Right forelimb (tissue), 1 donor: ENCODE data around the gene TNMD.
"Not testable (repeated sequence)": the region's sequence is repeated elsewhere in the genome, so short reads cannot be mapped to it uniquely, and the experiment has no call there.

Experiments
- DNase-seq: peaks from one replicate; pipeline ENCODE4 v3.0.0-alpha.2; 2018

The TNMD gene

GRCh38 chrX:100584611-100585010, at the start of gene TNMD:
Gene TNMD (plus strand): TSS chrX:100584936. CDS start chrX:100585019, 83 bp downstream.
- peak; percentile 50 for DNase-seq

GRCh38 chrX:100565534-100565933, 19.2 kb upstream of the TNMD start:
- not testable (repeated sequence) for DNase-seq

DNA sequence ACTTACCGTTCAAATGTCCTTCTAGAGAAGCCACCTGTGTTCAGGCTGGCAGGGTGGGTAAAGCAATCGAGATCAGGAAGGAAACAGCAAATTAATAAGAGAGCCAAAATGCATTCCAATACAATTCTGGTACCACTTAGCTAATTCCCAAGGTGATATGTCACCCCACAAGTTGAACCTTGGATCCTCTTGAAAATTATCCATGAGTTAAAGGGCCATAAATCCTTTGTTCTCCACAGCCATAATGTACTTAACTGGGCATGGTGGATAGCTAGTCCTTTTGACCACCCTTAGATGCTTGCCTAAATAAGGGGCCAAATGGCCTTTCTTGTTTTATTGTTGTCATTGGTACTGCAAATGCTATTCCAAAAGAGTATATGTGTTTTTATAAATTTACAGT, 2.0 kb downstream of the TNMD start:
- DNase-seq: no peak

- DNase-seq: no peak
Observed at GRCh38 chrX:100587861-100588260, 3.1 kb downstream of the TNMD start.

DNA sequence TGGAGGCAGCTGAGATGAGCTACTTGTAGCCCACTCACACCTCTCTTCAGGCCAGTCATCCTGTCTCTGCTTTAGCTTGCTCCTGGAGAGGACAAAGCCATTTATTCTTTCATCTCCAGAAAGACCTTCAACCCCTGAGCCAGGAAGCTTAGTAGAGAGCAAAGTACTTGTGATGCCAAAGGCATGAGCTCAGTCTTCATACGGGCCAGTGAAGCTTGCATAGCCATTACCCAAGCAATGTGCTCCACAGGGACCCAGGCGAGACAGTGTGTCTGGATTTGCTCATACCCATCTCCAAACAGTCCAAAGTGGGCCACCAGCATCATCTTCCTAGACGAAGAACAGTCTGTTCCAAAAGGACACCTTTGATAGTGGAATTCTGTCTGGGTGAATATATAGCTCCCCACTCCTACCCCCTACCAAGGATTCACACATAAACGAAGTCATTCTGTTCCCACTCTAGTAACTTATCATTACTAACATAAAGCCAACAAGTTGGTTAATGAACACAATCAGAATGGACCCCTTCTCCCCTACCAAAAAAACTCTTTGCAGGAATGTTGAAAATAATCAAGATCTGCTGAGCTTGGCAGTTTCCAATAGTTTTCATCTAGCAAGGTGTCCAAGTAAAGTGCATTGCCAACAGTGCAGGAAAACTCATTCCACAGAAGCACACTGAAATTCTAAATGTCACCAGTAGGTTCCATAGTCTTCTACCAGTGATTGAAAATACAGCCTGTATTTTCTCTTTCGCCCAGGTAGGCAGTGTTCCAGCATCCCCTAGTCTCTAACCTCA, 6.7 kb downstream of the TNMD start:
- no peak for DNase-seq

DNA sequence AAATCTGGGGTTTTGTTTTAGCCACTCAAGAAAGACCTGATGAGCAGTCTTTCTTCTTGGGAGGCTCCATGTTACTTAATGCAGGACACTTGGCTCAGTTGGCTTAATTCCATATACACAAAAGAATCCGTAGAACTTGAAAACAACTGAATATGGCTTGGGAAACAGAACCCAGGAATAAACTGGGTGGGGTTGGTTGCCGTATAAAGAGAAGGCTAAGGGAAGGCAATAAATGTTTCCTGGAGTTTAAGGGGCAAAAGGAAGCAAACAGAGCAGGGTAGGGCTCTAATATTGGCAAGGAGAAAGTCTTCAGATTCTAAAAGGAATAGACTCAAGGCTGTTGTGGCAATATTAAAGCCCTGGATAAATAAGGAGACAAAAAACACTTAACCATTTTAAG, 8.4 kb downstream of the TNMD start:
- no peak for DNase-seq

DNA sequence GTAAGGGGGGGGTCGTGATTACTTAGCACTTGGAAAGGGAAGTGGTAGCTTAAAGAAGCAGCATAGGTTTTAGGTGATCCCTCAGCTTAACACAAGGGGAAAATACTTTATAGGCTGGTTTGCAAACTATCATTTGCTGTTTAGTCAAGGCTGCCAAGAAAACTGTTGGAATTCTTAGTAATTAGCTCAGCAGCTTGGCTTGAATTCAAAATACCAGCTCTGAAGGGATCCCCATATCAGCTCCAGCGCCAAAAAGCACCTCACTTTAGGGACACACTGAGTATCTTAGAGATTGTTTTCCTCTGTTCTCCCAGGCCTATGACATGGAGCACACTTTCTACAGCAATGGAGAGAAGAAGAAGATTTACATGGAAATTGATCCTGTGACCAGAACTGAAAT, 8.8 kb downstream of the TNMD start:
- no peak for DNase-seq

DNA sequence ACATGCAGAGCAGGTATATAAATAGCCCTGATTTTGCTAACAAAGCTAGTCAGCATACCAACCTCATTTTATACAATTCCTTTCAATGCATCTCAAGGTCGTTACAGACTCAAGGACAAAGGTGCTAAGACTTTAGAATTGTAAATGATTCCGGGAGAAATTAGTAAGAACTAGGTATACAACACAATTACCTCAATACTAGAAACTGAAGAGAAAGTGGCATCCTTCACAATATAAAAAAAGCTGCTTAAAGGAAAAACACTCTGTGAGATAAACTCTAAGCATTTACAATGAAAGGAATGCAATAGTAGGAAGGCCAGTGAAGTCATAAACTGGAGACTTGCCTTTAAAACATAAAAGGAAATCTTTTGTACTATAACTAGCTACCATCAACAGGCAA, 11.9 kb downstream of the TNMD start:
- DNase-seq: no peak

- no peak for DNase-seq
Observed at GRCh38 chrX:100599456-100599855, 14.7 kb downstream of the TNMD start.

GRCh38 chrX:100600340-100600739, 15.6 kb downstream of the TNMD start:
- no peak for DNase-seq

DNA sequence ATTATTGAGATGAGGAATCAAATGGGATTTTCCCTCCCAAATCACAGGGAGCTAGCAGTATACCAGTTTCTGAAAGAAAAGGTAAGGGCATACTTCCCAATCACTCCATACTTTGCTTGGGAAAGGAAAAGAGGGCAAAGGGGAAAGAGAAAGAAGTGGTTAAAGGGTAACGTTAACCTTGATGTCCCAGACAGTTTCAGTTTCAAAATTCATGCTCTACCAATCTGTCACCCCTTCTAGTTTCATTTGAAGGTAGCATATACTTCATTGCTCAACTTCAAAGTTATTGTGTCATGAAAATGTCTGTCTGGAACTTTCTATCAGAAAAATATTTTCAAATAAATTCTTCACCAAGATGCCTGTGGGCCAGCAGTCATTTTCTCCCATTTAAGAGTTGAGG, 16.0 kb downstream of the TNMD start:
- DNase-seq: no peak

DNA sequence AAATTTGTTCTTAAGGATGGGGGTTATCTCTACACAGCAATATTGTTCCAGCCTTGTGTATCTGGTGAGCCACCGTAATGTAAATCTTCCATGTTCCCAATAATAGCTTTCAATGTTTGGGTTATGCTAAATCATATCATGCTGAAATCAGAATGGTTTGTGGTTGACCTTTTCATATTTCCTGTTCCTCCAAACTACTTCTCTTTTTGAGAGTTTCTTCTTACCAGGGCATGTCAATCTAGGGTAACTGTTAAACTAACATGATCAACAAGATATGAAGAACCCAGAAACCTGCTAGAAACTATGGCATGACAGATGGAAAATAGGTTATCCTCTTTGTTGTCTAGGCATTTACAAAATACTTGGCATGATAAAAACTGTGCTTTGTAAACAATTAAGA, 22.0 kb downstream of the TNMD start:
- no peak for DNase-seq

GRCh38 chrX:100609591-100609990, 24.9 kb downstream of the TNMD start:
- DNase-seq: no peak

DNA sequence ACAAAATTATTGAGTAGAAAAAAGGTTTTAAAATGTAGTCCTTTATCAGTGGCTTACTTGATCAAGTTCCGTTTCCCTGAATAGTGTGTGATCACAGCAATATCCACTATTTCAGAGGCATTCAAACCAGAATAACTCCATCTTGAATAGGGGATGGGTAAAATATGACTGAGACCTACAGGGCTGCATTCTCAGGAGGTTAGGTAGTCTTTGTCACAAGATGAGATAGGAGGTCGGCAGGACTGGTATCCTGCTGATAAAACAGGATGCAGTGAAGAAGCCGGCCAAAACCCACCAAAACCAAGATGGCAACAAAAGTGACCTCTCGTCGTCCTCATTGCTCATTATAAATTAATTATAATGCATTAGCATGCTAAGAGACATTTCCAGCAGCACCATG, 27.2 kb downstream of the TNMD start:
- DNase-seq: no peak

DNA sequence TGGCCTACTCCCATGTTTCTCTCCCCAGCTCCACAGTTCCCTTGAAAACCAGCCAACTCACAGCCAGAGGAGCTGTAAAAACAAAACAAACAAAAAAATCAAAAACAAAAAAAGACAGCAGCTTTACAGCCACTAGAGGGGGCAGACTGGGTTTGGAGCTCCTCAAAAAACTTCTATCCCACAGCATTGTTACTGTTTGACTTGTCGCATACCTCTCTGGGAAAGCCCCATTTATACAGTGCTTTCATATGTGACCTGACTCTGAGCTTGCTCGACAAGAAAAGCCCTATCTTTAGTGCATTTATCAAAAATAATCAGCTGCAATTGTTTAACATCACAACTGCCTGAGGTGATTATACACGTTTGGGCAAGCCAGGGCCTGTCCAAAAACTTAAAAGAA, 30.3 kb downstream of the TNMD start:
- peak; percentile 43 for DNase-seq

DNA sequence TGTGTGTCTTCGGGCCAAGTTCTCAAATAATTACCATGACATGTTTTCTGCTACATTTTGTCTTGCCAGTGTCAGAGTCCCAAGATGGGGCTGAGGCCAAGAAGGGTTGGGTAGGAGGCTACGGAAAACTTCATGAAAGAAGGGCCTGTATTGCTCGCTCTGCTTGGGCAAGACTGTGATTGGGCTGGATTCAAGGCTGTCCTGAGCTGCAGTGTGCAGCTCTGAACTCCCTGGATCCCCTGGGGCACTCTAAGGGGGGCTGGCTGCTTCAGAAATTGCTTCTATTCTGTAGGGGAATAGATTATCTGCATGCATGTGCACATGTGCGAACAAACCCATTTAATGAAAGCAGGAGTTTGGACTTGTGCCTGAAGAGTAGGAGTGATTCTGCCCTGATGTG, 38.3 kb downstream of the TNMD start:
- no peak for DNase-seq

DNA sequence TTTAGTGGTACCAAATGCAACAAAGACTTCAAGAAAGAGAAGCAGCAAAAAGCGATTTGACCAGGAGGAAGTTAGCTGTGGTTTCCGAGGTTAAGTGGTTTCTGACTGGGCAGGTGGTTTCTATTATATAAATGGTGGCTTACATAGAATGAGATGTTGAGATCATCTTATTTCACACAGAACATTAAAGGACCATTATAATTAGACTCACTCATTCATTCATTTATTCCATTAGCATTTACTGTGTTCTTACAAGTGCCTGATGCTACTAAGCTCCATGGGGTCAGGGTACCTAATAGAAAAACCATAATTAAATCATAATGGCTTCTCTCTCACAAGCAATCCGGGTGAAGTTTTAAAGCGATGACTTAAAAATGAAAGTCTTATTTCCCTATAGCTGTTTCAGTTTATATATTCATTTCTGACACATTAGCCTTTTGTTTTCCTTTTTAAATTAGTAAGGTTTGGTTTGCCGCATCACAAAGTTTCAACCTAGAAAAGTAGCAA, 41.3 kb downstream of the TNMD start:
- DNase-seq: no peak

DNA sequence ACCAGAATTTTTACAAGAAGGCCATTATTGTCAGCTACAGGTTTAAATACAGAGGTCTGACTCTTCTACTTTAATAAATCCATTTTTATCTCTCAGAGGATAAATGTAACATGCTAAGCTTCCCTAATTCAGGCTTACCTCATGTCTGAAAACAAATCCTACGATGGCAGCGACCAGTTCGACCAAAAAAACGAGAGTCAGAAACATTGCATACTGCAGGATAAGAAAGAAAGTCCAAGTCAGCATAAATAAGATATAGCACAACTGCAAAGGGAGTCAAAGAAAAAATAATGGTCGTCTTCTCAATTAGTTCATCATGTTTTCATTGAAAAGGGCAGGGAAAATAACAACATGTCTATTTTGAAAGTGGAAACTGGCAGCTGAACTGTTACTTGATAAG, 50.3 kb downstream of the TNMD start:
- no peak for DNase-seq

DNA sequence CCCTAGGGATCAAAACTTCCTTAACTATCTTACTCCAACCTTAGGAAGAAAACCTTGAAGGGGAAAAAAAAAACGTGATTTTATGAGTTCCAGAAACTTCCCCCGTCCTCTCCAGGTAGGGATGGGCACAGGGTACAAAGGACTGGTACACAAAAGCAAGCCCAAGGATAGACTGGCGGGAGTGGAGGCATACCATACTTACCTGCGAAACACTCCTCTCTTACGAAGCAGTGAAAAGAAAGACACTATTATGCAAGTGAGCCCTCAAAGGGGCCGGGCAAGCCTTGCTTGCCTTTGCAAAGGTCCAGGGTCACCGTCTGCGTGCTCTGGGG, 51.2 kb downstream of the TNMD start:
- DNase-seq: no peak

DNA sequence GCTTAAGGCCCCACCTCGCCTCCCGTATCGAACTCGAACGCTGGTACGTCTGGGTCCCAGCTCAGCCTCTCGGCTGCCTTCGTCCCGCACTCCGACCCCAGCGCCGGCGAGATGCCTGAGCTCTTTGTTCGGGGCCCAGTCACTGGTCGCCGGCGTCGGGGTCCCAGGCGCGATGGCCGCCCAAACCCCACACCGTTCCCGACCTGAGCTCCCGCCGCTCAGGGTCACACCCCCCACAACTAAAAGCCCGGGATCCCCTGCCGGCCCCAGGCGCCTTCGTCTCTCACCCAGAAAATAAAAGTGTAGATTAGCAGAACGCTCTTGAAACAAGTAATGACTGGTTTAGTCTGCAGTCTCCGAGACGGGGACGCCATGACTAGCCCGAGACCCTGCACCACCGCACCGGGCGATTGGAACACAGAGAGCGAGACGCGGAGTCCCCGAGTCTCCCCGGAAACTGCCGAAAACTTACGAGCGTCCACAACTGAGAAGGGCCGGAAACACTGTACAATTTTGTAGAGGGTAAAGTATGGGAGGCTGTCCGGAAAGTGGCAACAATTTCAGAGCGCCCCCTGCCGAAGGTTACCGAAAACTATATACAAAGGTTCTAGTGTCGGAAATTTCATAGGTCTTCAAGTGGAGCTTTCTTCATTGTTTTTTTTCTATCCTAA, 51.7 kb downstream of the TNMD start, which contains the start of gene TSPAN6:
TSPAN6 (minus strand) TSS at position 486 of the 671 bp plus-strand sequence; CDS start at position 374, 112 bp downstream.
- DNase-seq: peak; percentile 84

DNA sequence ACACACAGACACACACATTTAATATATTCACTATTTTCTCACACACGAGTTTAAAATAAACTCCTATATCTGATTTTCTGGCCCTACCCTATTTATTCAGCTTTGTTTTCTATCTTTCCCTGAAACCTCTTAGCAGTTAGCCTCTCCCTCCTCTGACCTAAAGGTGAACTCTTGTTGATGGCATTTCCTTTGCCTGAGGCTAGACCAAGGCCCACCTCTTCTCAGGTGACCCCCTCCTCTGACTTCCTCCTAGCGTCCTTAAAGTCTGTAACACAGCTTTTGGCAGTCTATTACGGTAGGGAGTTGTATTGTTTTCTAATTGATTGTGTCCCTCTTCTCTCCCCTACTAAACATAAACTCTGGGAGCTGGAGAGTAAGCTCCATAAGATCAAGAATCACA, 57.6 kb downstream of the TNMD start:
- no peak for DNase-seq

- no peak for DNase-seq
Observed at GRCh38 chrX:100643212-100643611, 58.5 kb downstream of the TNMD start.

- DNase-seq: peak; percentile 54
Observed at GRCh38 chrX:100643956-100644860, 59.5 kb downstream of the TNMD start, which contains the start of gene SRPX2. Gene SRPX2 (plus strand): TSS chrX:100644199. CDS start chrX:100646323, 2,124 bp downstream.
